ENCODE measurements around the gene PRKN. TPM values are rescaled to one million over a fixed set of nuclear protein-coding genes. Genes with fewer than 3 reads are reported as not detected.

Gene PRKN
- total RNA-seq, 4 donors from 2014 or later = 8.4 to 44.8 (median 12.6) TPM

DNA sequence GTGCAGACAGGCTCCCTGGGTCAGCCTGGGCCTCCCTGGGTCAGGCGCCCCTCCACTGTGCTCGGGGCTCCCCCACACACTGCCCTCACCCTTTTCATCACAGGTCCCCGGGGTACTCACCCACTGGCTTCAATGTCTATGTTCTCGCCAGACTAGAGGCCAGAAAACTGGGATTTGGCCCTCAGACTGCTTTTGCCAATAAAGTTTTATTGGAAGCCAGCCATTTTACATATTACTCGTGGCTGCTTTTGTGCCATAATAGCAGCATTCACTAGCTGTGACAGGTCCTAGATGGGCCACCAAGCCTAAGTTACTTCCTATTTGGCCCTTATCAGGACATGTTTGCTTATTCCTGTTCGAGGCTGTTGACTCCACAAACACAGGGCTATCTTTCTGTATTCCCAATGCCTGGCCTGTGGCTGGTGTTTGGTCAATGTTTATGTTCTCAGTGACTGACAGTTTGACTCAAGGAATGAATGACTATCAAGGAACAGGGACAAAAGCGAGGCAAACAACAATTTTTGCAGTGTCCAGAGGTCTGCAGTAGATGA is 928.6 kb downstream of the PRKN start:
- ATAC-seq (ENCODE audit: low FRiP score) = no peak
- DNase-seq (ENCODE audit: low spot score) = no peak
- TF ChIP-seq CTCF (IDR thresholded peaks at IDR 0.05) = no peak

GRCh38 chr6:161796681-161797080 is 930.9 kb downstream of the PRKN start:
- ATAC-seq (ENCODE audit: low FRiP score) (no peak), DNase-seq (ENCODE audit: low spot score) (no peak)
- no peak for TF ChIP-seq CTCF (IDR thresholded peaks at IDR 0.05)

DNA sequence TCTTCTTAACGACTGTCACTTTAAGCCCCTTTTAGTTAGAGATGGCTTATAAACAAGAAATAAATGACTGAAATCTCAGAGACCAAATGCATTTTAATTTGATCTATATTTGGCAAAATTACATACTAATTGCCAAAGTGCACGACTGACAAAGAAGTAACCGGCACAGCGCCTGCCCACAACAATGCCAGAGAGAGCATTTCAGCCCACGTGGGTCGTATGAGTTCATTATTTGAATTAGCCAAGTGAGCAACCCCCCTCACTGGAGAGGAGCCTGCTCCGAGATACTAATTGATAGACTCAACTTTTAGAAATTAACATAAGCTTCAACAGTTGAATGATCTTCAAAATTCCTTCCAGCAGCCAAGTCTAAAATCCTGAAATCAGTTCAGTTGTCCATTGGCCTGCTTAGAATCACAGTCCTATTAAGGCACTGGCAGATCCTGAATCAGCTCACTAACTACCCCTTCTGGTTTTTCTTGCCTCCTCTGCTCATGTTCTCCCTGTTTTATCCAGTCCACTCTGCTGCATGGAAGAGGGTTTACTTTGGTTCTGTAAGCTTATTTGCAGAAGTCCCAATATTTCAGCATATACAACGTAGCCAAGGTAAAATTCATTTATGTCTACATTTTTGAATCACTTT is 934.6 kb downstream of the PRKN start:
- TF ChIP-seq CTCF (IDR thresholded peaks at IDR 0.05) = no peak
- no peak for ATAC-seq (ENCODE audit: low FRiP score)
- no peak for DNase-seq (ENCODE audit: low spot score)

- ATAC-seq (ENCODE audit: low FRiP score) = no peak
- no peak for DNase-seq (ENCODE audit: low spot score)
- TF ChIP-seq CTCF (IDR thresholded peaks at IDR 0.05) = no peak
Measured at GRCh38 chr6:161788531-161788930, 939.0 kb downstream of the PRKN start.

GRCh38 chr6:161772176-161772575 is 955.4 kb downstream of the PRKN start:
- no peak for TF ChIP-seq CTCF (IDR thresholded peaks at IDR 0.05)
- ATAC-seq (ENCODE audit: low FRiP score) = no peak
- DNase-seq (ENCODE audit: low spot score) = no peak

GRCh38 chr6:161761966-161762365 is 965.6 kb downstream of the PRKN start:
- ATAC-seq (ENCODE audit: low FRiP score) (no peak), DNase-seq (ENCODE audit: low spot score) (no peak)
- TF ChIP-seq CTCF (IDR thresholded peaks at IDR 0.05) = no peak

DNA sequence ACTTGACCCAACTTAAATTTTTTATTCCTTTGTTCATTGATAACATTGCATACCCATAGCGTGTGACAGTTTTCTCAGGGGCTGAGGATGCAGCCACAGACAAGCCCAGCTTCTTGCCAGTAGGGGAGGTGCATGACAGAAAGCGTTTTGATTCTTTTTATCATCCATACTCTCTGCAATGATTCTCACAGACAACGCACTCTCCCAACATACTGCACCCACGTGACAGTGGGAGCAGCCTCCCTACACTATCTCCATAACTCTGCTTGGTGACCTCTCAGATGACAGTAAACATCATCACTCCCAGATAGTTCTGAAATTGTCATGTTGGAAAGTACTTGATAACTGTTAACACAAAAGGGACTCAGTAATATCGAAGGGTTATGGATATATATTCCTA is 972.5 kb downstream of the PRKN start:
- TF ChIP-seq CTCF (IDR thresholded peaks at IDR 0.05) = no peak
- ATAC-seq (ENCODE audit: low FRiP score) (no peak), DNase-seq (ENCODE audit: low spot score) (no peak)

Measured in omental fat pad (tissue), 4 donors.